Thyroid gland (tissue), 4 donors: ENCODE results near the gene CLSTN1. TPM values are rescaled to one million over a fixed set of nuclear protein-coding genes. Genes with fewer than 3 reads are reported as not detected.

Experiments used
- DNase-seq, 2 donors: peaks; one replicate each; pipeline ENCODE4 v3.0.0-alpha.2; 2019
- H3K27ac ChIP-seq, 3 donors: fragments of 200-600 bp; sonication (generic); 1 replicate in 2 of 3; 2 replicates in 1 of 3; pipeline ENCODE4 v1.5.1; 2016 to 2019; ENCODE audit warnings: mild to moderate bottlenecking in 1 of 3, moderate library complexity in 1 of 3
- H3K27me3 ChIP-seq: fragments of 200-600 bp; sonication (generic); one replicate; pipeline ENCODE4 v1.5.1; 2019
- H3K36me3 ChIP-seq, 2 donors: fragments of 200-600 bp; sonication (generic); one replicate each; pipeline ENCODE4 v1.5.1; 2016 to 2019
- H3K4me1 ChIP-seq, 2 donors: fragments of 200-600 bp; sonication (generic); one replicate each; pipeline ENCODE4 v1.5.1; 2017 to 2019
- H3K4me3 ChIP-seq, 3 donors: fragments of 200-600 bp; sonication (generic); replicated peaks in 1 of 3; 1 replicate in 2 of 3; 2 replicates in 1 of 3; pipeline ENCODE4 v1.5.1; 2016; ENCODE audit warnings: mild to moderate bottlenecking in 1 of 3
- H3K9me3 ChIP-seq: fragments of 200-600 bp; sonication (generic); one replicate; pipeline ENCODE4 v1.5.1; 2017
- POLR2A ChIP-seq, 2 donors: fragments of 450-650 bp; IDR thresholded peaks; one replicate each; pipeline ENCODE4 v1.6.1; 2017; ENCODE audit warnings: antibody characterized with exemption in 2 of 2, mild to moderate bottlenecking in 2 of 2, moderate library complexity in 1 of 2
- WGBS, 2 donors: methylation state at CpG; one replicate each; pipeline ENCODE4 v1.1.5; 2017; 5-methylcytosine and 5-hydroxymethylcytosine counted together
- intact Hi-C: fragments of 100-400 bp; cut with DNase I; formaldehyde crosslinking; loops from one replicate; pipeline ENCODE4 v1.15.1; 2023
- total RNA-seq, 4 donors: library from RNA; depleted of rRNA; stranded (reverse); fragments of >200 nt; gene quantifications; one replicate each; pipeline ENCODE4 v1.2.3, GENCODE V29; 2016
- TF ChIP-seq, protein P1 (sequence below), 6 experiments: fragments of 200-600 bp in 3 of 6; fragments of 450-650 bp in 3 of 6; sonication (generic) in 3 of 6; IDR thresholded peaks; one replicate each; pipeline ENCODE4 v1.5.1; 2016 to 2019; ENCODE audit warnings: antibody characterized with exemption in 6 of 6, mild to moderate bottlenecking in 2 of 6, inconsistent platforms in 1 of 6, moderate library complexity in 1 of 6

The CLSTN1 gene
- total RNA-seq, 4 donors from 2014 or later, result 59.5 to 85.0 (median 81.5) TPM

DNA sequence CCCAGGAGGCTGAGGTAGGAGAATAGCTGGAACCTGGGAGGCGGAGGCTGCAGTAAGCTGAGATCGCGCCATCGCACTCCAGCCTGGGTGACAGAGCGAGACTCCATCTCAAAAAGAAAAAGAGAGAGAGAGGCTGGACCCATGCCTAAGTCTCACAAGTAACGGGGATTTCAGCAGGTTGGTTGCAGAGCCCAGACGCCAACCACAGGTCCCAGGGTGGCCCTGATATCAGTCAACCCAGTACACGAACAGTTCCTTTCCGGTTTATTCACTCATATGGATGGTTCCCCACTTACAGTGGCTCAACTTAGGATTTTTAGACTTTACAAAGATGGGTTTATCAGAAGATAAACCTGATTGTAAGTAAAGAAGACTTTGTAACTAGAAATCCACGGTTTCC, 40.9 kb downstream of the CLSTN1 start:
- intact Hi-C loops, result no loop called here
- no peaks in the 10 kb centered on the region for H3K36me3 ChIP-seq
- H3K4me3 ChIP-seq, result no peak overlapping the region
- H3K27ac ChIP-seq, result no peak overlapping the region
- 97 to 98% methylated on average over 10 of the region's 10 CpGs for WGBS, 2 donors
- no peaks in the 10 kb centered on the region for H3K4me1 ChIP-seq
- no peaks in the 10 kb centered on the region for H3K9me3 ChIP-seq
- TF ChIP-seq, protein P1, sequence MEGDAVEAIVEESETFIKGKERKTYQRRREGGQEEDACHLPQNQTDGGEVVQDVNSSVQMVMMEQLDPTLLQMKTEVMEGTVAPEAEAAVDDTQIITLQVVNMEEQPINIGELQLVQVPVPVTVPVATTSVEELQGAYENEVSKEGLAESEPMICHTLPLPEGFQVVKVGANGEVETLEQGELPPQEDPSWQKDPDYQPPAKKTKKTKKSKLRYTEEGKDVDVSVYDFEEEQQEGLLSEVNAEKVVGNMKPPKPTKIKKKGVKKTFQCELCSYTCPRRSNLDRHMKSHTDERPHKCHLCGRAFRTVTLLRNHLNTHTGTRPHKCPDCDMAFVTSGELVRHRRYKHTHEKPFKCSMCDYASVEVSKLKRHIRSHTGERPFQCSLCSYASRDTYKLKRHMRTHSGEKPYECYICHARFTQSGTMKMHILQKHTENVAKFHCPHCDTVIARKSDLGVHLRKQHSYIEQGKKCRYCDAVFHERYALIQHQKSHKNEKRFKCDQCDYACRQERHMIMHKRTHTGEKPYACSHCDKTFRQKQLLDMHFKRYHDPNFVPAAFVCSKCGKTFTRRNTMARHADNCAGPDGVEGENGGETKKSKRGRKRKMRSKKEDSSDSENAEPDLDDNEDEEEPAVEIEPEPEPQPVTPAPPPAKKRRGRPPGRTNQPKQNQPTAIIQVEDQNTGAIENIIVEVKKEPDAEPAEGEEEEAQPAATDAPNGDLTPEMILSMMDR (IDR thresholded peaks at IDR 0.05), result no peak
- DNase-seq, result no peak
- no peaks in the 10 kb centered on the region for H3K27me3 ChIP-seq

GRCh38 chr1:9782116-9782751, 41.5 kb downstream of the CLSTN1 start:
- Histone ChIP-seq H3K27ac (no peak overlapping the region), H3K4me3 (no peak overlapping the region), H3K9me3 (no peaks in the 10 kb centered on the region), H3K27me3 (no peaks in the 10 kb centered on the region), H3K36me3 (no peaks in the 10 kb centered on the region), H3K4me1 (no peaks in the 10 kb centered on the region)
- WGBS, 2 donors, result 93 to 98% methylated on average over 4 of the region's 4 CpGs
- DNase-seq, result no peak
- intact Hi-C loops, result no loop called here
- TF ChIP-seq POLR2A (IDR thresholded peaks at IDR 0.05), result no peak
- TF ChIP-seq, protein P1 (IDR thresholded peaks at IDR 0.05), result no peak

DNA sequence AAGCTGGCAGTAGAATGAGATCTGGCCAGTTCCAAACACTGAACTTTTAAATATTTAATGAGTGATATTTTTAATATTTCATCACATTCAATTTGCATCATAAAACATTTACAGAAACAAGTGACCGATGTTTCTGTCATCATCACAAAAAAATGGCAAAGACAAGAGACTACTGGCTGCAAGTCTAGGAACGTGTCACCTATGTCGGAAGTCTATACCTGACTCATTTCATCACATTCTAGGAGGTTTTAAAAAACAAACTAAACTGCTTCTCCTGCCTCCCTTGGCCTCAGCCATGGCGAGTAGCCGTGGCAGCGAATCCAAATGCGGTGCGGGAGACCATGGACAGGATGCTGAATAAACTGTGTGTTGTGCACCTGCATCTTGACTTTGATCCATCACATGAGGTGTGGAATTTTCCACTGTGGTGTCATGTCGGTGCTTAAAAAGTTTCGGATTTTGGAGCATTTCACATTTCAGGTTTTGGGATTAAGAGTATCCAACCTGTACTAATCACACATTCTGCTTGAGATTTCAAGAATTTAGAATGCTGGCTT, 43.1 kb downstream of the CLSTN1 start:
- no peak for DNase-seq
- intact Hi-C loops, result no loop called here

DNA sequence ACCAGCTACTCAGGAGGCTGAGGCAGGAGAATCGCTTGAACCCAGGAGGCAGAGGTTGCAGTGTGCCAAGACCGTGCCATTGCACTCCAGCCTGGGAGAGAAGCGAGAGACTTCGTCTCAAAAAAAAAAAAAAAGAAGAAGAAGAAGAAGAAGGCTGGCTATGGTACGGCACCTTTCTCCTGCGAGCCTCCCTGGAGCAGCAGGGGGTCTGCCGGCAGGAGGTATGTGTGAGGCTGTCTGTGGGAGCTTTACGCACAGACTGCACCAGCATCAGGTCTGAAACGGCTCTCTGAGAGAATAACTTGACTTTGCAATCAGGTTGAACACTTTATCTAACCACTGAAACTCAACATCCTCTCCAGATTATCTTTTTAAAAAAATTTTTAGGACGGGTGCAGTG, 44.9 kb downstream of the CLSTN1 start:
- Histone ChIP-seq H3K27ac (no peak overlapping the region), H3K4me1 (no peaks in the 10 kb centered on the region), H3K9me3 (no peaks in the 10 kb centered on the region), H3K4me3 (no peak overlapping the region), H3K27me3 (no peaks in the 10 kb centered on the region), H3K36me3 (no peaks in the 10 kb centered on the region)
- WGBS, 2 donors, result 94 to 95% methylated on average over 10 of the region's 10 CpGs
- TF ChIP-seq, protein P1 (IDR thresholded peaks at IDR 0.05), result no peak
- no peak for TF ChIP-seq POLR2A (IDR thresholded peaks at IDR 0.05)
- intact Hi-C loops, result no loop called here
- no peak for DNase-seq

More for the DNA sequence above, 43.1 kb downstream of the CLSTN1 start:
- Histone ChIP-seq H3K36me3 (no peaks in the 10 kb centered on the region), H3K27ac (no peak overlapping the region), H3K27me3 (no peaks in the 10 kb centered on the region), H3K4me3 (no peak overlapping the region), H3K9me3 (no peaks in the 10 kb centered on the region), H3K4me1 (no peaks in the 10 kb centered on the region)
- WGBS, 2 donors, result 88 to 95% methylated on average over 10 of the region's 10 CpGs
- TF ChIP-seq, protein P1 (IDR thresholded peaks at IDR 0.05), result no peak
- TF ChIP-seq POLR2A (IDR thresholded peaks at IDR 0.05), result no peak

DNA sequence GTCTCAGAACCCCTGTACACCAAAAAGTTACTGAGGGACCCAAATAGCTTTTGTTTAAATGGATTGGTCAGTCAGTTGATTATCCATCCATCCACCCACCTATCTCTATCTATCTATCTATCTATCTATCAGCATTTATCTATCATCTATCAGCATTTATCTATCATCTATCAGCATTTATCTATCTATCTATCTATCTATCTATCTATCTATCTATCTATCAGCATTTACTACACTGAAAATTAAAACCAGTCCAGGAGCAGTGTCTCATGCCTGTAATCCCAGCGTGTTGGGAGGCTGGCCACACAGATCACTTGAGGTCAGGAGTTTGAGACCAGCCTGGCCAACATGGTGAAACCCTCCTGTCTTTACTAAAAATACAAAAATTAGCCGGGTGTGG, 47.1 kb downstream of the CLSTN1 start:
- H3K4me3 ChIP-seq, result no peak overlapping the region
- intact Hi-C loops, result no loop called here
- TF ChIP-seq POLR2A (IDR thresholded peaks at IDR 0.05), result no peak
- TF ChIP-seq, protein P1 (IDR thresholded peaks at IDR 0.05), result no peak
- H3K4me1 ChIP-seq, result no peaks in the 10 kb centered on the region
- DNase-seq, result no peak
- WGBS, 2 donors, result 92 to 97% methylated on average over 2 of the region's 2 CpGs
- H3K27ac ChIP-seq, result no peak overlapping the region
- no peaks in the 10 kb centered on the region for H3K9me3 ChIP-seq
- peaks cover 0 to 3% of the 10 kb centered on the region in 2 donors for H3K36me3 ChIP-seq
- no peaks in the 10 kb centered on the region for H3K27me3 ChIP-seq
